H1 (cell line): Measurements from ENCODE around the gene NCOA6. TPM values are rescaled to one million over a fixed set of nuclear protein-coding genes. Genes with fewer than 3 reads are reported as not detected.

Experiments used
- CTCF ChIA-PET: fragments of 300-600 bp; sonication (Branson Sonifier 250); formaldehyde crosslinking; loops from one replicate; lab custom pipeline; 2021; ENCODE audit not compliant: partially characterized antibody; lab: Charles Lee
- POLR2A ChIA-PET: fragments of 300-600 bp; sonication (Branson Sonifier 250); formaldehyde crosslinking; loops from one replicate; lab custom pipeline; 2021; ENCODE audit warnings: inconsistent platforms; ENCODE audit not compliant: partially characterized antibody; lab: Charles Lee
- DNase-seq, 2 experiments: peaks; one replicate each; pipeline versions ENCODE4 v3.0.0 to v3.0.0-alpha.2; 2010 to 2022; ENCODE audit warnings: low spot score in 2 of 2, low read depth in 1 of 2, mixed read lengths in 1 of 2
- FAIRE-seq: peaks from 2 replicates; lab custom pipeline; 2011; peaks lifted over from hg19 to GRCh38; lab: Jason Lieb, UNC
- H2AFZ ChIP-seq: 2 replicates; pipeline ENCODE4 v1.8.1; 2012; ENCODE audit warnings: low read length, inconsistent platforms
- H2AK5ac ChIP-seq: 2 replicates; pipeline ENCODE4 v1.6.1; 2013; ENCODE audit warnings: low read depth, low read length
- H2BK120ac ChIP-seq: replicated peaks from 2 replicates; pipeline ENCODE3; 2013; ENCODE audit warnings: low read depth, low read length, inconsistent platforms
- H2BK12ac ChIP-seq: 2 replicates; pipeline ENCODE4 v1.6.1; 2013; ENCODE audit warnings: low read depth, low read length
- H2BK15ac ChIP-seq: 2 replicates; pipeline ENCODE4 v1.6.1; 2013; ENCODE audit warnings: low read length
- H2BK20ac ChIP-seq: 2 replicates; pipeline ENCODE4 v1.6.1; 2013; ENCODE audit warnings: low read length
- H2BK5ac ChIP-seq: 2 replicates; pipeline ENCODE4 v1.6.1; 2013; ENCODE audit warnings: low read depth, low read length
- H3K14ac ChIP-seq: 2 replicates; pipeline ENCODE4 v1.6.1; 2013; ENCODE audit warnings: inconsistent platforms; ENCODE audit not compliant: insufficient read length
- H3K18ac ChIP-seq: 2 replicates; pipeline ENCODE4 v1.6.1; 2013; ENCODE audit warnings: low read length; ENCODE audit errors: extremely low read depth
- H3K23ac ChIP-seq: 2 replicates; pipeline ENCODE4 v1.6.1; 2013; ENCODE audit warnings: inconsistent platforms; ENCODE audit not compliant: insufficient read length
- H3K23me2 ChIP-seq: 2 replicates; pipeline ENCODE4 v1.6.1; 2013; ENCODE audit warnings: low read depth, low read length
- H3K27ac ChIP-seq: 2 replicates; pipeline ENCODE4 v1.6.1; 2011; ENCODE audit warnings: low read depth, low read length, inconsistent platforms
- H3K27me3 ChIP-seq, 4 experiments: replicated peaks in 1 of 4; 1 replicate in 1 of 4; 2 replicates in 3 of 4; pipeline versions ENCODE4 v1.6.1 to v1.8.1; 2011 to 2013; ENCODE audit warnings: low read length in 3 of 4, mild to moderate bottlenecking in 3 of 4, inconsistent platforms in 2 of 4, mixed read lengths in 2 of 4, moderate library complexity in 1 of 4; ENCODE audit not compliant: control insufficient read depth in 3 of 4, insufficient read depth in 3 of 4; ENCODE audit errors: extremely low read depth in 1 of 4
- H3K36me3 ChIP-seq, 4 experiments: 2 replicates each; pipeline versions ENCODE4 v1.6.1 to v1.8.1; 2011 to 2013; ENCODE audit warnings: mild to moderate bottlenecking in 4 of 4, low read length in 3 of 4, moderate library complexity in 2 of 4, control low read depth in 1 of 4, inconsistent platforms in 1 of 4; ENCODE audit not compliant: insufficient read depth in 4 of 4, control insufficient read depth in 2 of 4
- H3K4ac ChIP-seq: replicated peaks from 2 replicates; pipeline ENCODE3; 2013; ENCODE audit warnings: low read length, low read depth, mixed read lengths, inconsistent platforms; ENCODE audit not compliant: insufficient read length
- H3K4me1 ChIP-seq, 4 experiments: replicated peaks in 1 of 4; 1 replicate in 1 of 4; 2 replicates in 3 of 4; pipeline versions ENCODE4 v1.6.1 to v1.8.1; 2011 to 2013; ENCODE audit warnings: low read length in 3 of 4, inconsistent platforms in 2 of 4, mixed read lengths in 1 of 4; ENCODE audit not compliant: insufficient read depth in 4 of 4, control insufficient read depth in 3 of 4
- H3K4me2 ChIP-seq, 2 experiments: 2 replicates each; pipeline versions ENCODE4 v1.6.1 to v1.8.1; 2011 to 2013; ENCODE audit warnings: low read depth in 2 of 2, low read length in 2 of 2, control low read depth in 1 of 2, inconsistent platforms in 1 of 2, mild to moderate bottlenecking in 1 of 2; ENCODE audit not compliant: insufficient read depth in 1 of 2
- H3K4me3 ChIP-seq, 4 experiments: fragments of 200-600, 300-600 bp in 1 of 4; sonication (generic), shearing (Covaris generic), sonication (Bioruptor Twin) in 1 of 4; 2 replicates each; pipeline versions ENCODE4 v1.5.1 to v1.8.1; 2011 to 2016; ENCODE audit warnings: low read length in 4 of 4, low read depth in 3 of 4, control low read depth in 2 of 4, inconsistent platforms in 2 of 4, mild to moderate bottlenecking in 2 of 4, mixed read lengths in 1 of 4, moderate library complexity in 1 of 4; ENCODE audit not compliant: insufficient read depth in 2 of 4; ENCODE audit errors: extremely low read depth in 1 of 4
- H3K56ac ChIP-seq: replicated peaks from 2 replicates; pipeline ENCODE3; 2013; ENCODE audit warnings: low read depth, mild to moderate bottlenecking, mixed read lengths, low read length, inconsistent platforms; ENCODE audit not compliant: insufficient read length
- H3K79me1 ChIP-seq: 2 replicates; pipeline ENCODE4 v1.6.1; 2013; ENCODE audit warnings: low read depth, low read length, control low read depth
- H3K79me2 ChIP-seq, 2 experiments: 2 replicates each; pipeline versions ENCODE4 v1.6.1 to v1.8.1; 2012 to 2013; ENCODE audit warnings: low read length in 2 of 2, mild to moderate bottlenecking in 2 of 2, inconsistent platforms in 1 of 2; ENCODE audit not compliant: insufficient read depth in 2 of 2, control insufficient read depth in 1 of 2
- H3K9ac ChIP-seq, 4 experiments: replicated peaks in 1 of 4; 1 replicate in 1 of 4; 2 replicates in 3 of 4; pipeline versions ENCODE4 v1.6.1 to v1.8.1; 2011 to 2013; ENCODE audit warnings: low read depth in 3 of 4, low read length in 3 of 4, control low read depth in 2 of 4, mild to moderate bottlenecking in 2 of 4, moderate library complexity in 2 of 4, inconsistent platforms in 1 of 4; ENCODE audit errors: extremely low read depth in 1 of 4
- H3K9me3 ChIP-seq, 2 experiments: 2 replicates each; pipeline versions ENCODE4 v1.6.1 to v1.8.1; 2012 to 2013; ENCODE audit warnings: mild to moderate bottlenecking in 2 of 2, moderate library complexity in 2 of 2, control low read depth in 1 of 2, inconsistent platforms in 1 of 2, low read depth in 1 of 2, low read length in 1 of 2, mixed read lengths in 1 of 2; ENCODE audit not compliant: insufficient read depth in 2 of 2
- H4K20me1 ChIP-seq, 2 experiments: replicated peaks in 1 of 2; 2 replicates each; pipeline versions ENCODE3 to v1.8.1; 2011 to 2013; ENCODE audit warnings: inconsistent platforms in 2 of 2, low read length in 2 of 2, mild to moderate bottlenecking in 1 of 2; ENCODE audit not compliant: insufficient read depth in 2 of 2, control insufficient read depth in 1 of 2
- H4K5ac ChIP-seq: 2 replicates; pipeline ENCODE4 v1.6.1; 2013; ENCODE audit warnings: low read length, low read depth, mixed read lengths, inconsistent platforms; ENCODE audit not compliant: insufficient read length
- H4K8ac ChIP-seq: 2 replicates; pipeline ENCODE4 v1.8.0; 2013; ENCODE audit warnings: mild to moderate bottlenecking, moderate library complexity, low read length, inconsistent platforms; ENCODE audit not compliant: insufficient read depth; ENCODE audit errors: extremely low read depth
- H4K91ac ChIP-seq: replicated peaks from 2 replicates; pipeline ENCODE3; 2013; ENCODE audit warnings: low read length, mixed read lengths, inconsistent platforms; ENCODE audit not compliant: insufficient read length
- ASH2L ChIP-seq: fragments of 200-600, 300-600 bp; sonication (generic); IDR thresholded peaks from one replicate; pipeline ENCODE4 v1.7.1; 2017; ENCODE audit warnings: low read length
- BRCA1 ChIP-seq: IDR thresholded peaks from 2 replicates; pipeline ENCODE4 v1.6.1; 2012; ENCODE audit warnings: low read depth, low read length, improper control_type of control experiment
- CBX8 ChIP-seq: fragments of 300-800, 300-1000 bp; sonication (generic); IDR thresholded peaks from 2 replicates; pipeline ENCODE4 v1.7.1; 2016; ENCODE audit warnings: low read depth, low read length, borderline replicate concordance
- JUND ChIP-seq: IDR thresholded peaks from 2 replicates; pipeline ENCODE4 v1.6.1; 2011; ENCODE audit warnings: mild to moderate bottlenecking, improper control_type of control experiment, low read length
- KDM5A ChIP-seq: fragments of 200-600 bp; IDR thresholded peaks from 2 replicates; pipeline ENCODE4 v1.7.1; 2012; ENCODE audit warnings: mild to moderate bottlenecking, low read length, inconsistent platforms, mixed read lengths
- POLR2A ChIP-seq, 2 experiments: IDR thresholded peaks; 1 replicate in 1 of 2; 2 replicates in 1 of 2; pipeline ENCODE4 v1.6.1; 2011; ENCODE audit warnings: low read depth in 2 of 2, low read length in 2 of 2, mild to moderate bottlenecking in 2 of 2; ENCODE audit errors: control extremely low read depth in 1 of 2
- SAP30 ChIP-seq: fragments of 300-600 bp; sonication (generic); IDR thresholded peaks from 2 replicates; pipeline ENCODE4 v1.7.1; 2012; ENCODE audit warnings: low read length, moderate library complexity, mild to moderate bottlenecking, inconsistent platforms; ENCODE audit not compliant: insufficient read depth, insufficient replicate concordance
- SP2 ChIP-seq: IDR thresholded peaks from 2 replicates; pipeline ENCODE4 v1.6.1; 2012; ENCODE audit warnings: mild to moderate bottlenecking, low read length, inconsistent platforms
- SP4 ChIP-seq: IDR thresholded peaks from 2 replicates; pipeline ENCODE4 v1.6.1; 2012; ENCODE audit warnings: low read length, inconsistent platforms
- WGBS, 2 experiments: shearing (Covaris generic) in 1 of 2; methylation state at CpG; one replicate each; pipeline versions ENCODE4 v1.1.6 to v1.1.7; 2013 to 2015; ENCODE audit warnings: low lambda C conversion rate in 2 of 2, mixed read lengths in 2 of 2, inconsistent platforms in 1 of 2, low coverage in 1 of 2, missing lambda C conversion rate in 1 of 2; ENCODE audit not compliant: insufficient replicate concordance in 2 of 2, insufficient coverage in 1 of 2, insufficient read length in 1 of 2; ENCODE audit errors: extremely low coverage in 1 of 2, missing lambda C conversion rate in 1 of 2; 5-methylcytosine and 5-hydroxymethylcytosine counted together
- polyA plus RNA-seq, 7 experiments: library from polyadenylated mRNA; depleted of rRNA in 3 of 7; stranded (reverse) in 5 of 7; unstranded in 2 of 7; fragments of >200 nt in 5 of 7; fragments of 200-250 nt in 2 of 7; gene quantifications; 1 replicate in 5 of 7; 2 replicates in 1 of 7; 4 replicates in 1 of 7; pipeline versions ENCODE4 v1.2.1 to v1.2.3, GENCODE V29; 2011 to 2013; ENCODE audit warnings: missing spikeins in 2 of 7, mixed read lengths in 2 of 7
- total RNA-seq: library from RNA; stranded (reverse); fragmentation: NEBNext Ultra II Directional; extraction: Animal tissue kit (Norgen Biotek cat#: 25700); gene quantifications from 2 replicates; pipeline ENCODE4 v1.2.1, GENCODE V29; 2021
- TF ChIP-seq, protein P1 (sequence below): IDR thresholded peaks from 2 replicates; pipeline ENCODE4 v1.6.1; 2011; ENCODE audit warnings: low read length, improper control_type of control experiment

NCOA6 gene
- total and polyA plus RNA-seq, 2 of the 8 experiments (the other 6 are each of a cell fraction or from before 2014, with no cell fraction given): 9.0 to 9.5 TPM

DNA sequence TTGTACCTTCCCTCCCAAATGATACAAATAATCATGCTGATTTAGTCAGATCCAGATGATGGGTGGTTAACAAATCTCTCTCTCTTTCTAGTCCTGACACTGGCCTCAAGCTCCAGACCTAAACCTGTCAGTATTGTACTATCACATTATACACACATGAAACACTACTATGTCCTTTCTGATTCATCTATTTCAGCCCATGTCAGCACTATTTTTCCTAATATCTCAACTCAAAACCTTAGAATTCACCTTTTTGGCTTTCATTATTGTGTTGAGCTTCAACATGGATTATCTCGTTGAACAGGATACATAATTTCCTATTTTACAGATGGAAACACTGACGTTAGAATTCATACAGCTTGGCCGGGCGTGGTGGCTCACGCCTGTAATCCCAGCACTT, 152.0 kb downstream of the NCOA6 start:
- H4K5ac ChIP-seq: no peak overlapping the region
- H3K23ac ChIP-seq: no peak overlapping the region
- TF ChIP-seq, protein P1, sequence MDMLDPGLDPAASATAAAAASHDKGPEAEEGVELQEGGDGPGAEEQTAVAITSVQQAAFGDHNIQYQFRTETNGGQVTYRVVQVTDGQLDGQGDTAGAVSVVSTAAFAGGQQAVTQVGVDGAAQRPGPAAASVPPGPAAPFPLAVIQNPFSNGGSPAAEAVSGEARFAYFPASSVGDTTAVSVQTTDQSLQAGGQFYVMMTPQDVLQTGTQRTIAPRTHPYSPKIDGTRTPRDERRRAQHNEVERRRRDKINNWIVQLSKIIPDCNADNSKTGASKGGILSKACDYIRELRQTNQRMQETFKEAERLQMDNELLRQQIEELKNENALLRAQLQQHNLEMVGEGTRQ: no peak
- TF ChIP-seq SP4 (no peak), JUND (no peak), SP2 (no peak), CBX8 (no peak), BRCA1 (no peak), KDM5A (no peak), ASH2L (no peak), SAP30 (no peak), POLR2A (IDR thresholded peaks at IDR 0.05; ENCODE audit: control extremely low read depth in 1 of 2, low read depth in 2 of 2, low read length in 2 of 2) (no peak)
- TF ChIP-seq, all 59 proteins: peak for 0
- Histone ChIP-seq H3K27ac (no peak overlapping the region), H3K79me2 (peaks cover 0 to 19% of the 10 kb centered on the region in 2 experiments; a peak in 2 of 4 replicates), H3K9me3 (no peaks in the 10 kb centered on the region), H2BK12ac (no peak overlapping the region), H2BK5ac (no peak overlapping the region), H3K36me3 (no peaks in the 10 kb centered on the region), H2BK20ac (no peak overlapping the region), H2BK120ac (no peak overlapping the region), H3K4ac (no peak overlapping the region), H3K56ac (no peak overlapping the region), H3K9ac (no peak overlapping the region), H3K4me3 (no peak overlapping the region), H3K18ac (no peak overlapping the region), H2AK5ac (no peak overlapping the region), H3K14ac (no peak overlapping the region), H3K27me3 (no peaks in the 10 kb centered on the region), H3K23me2 (no peaks in the 10 kb centered on the region; the same call in 1 of the 2 replicates), H3K4me2 (no peak overlapping the region), H4K91ac (no peak overlapping the region), H3K79me1 (no peaks in the 10 kb centered on the region), H4K8ac (no peak overlapping the region), H2BK15ac (no peak overlapping the region), H4K20me1 (no peaks in the 10 kb centered on the region), H2AFZ (no peak overlapping the region), H3K4me1 (no peaks in the 10 kb centered on the region)
- 92% methylated on average over 5 of the region's 5 CpGs; no CpG with 5 or more reads in 1 of the 2 experiments for WGBS, 2 experiments
- DNase-seq (no peak), FAIRE-seq (no peak)
- ChIA-PET POLR2A (interaction anchor here (0.5 to 1.0 kb wide), 4 partner anchors 11 to 74 kb away, joined by 3 read pairs; no protein-coding TSS in a partner anchor), CTCF (interaction anchor here (0.7 to 0.9 kb wide), 2 partner anchors 95 to 108 kb away, joined by 3 read pairs; no protein-coding TSS in a partner anchor)
